ENCODE data around the gene INPP5D.

DNA sequence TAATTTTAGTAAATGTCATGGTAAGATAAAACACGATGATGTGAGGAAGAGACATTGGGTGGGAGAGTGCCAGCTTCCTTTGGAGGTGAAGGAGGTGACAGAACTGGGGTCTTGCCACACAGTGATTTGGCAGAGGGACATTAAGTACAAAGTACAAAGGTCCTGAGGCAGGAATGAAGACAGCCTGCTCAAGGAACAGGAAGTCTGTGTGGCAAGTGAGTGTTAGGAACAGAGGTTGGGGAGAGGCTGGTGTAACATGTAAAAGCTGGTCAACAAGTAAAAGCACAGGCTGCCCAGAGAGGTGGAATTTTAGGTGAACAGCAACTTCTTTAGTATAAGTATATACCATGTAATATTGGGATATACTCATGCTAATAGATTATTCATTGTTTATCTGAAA, 73.1 kb downstream of the INPP5D start:
- no peak for TF ChIP-seq POLR2A (IDR thresholded peaks at IDR 0.05; ENCODE audit: low read length)
- no peak for TF ChIP-seq GATA1 (IDR thresholded peaks at IDR 0.05; ENCODE audit: low read depth, low read length)

Measured in erythroblast (primary cell).